HG02678 (cell line): ENCODE data around the gene CDC42EP1.
A peak's percentile ranks its signal among the peaks of the same experiment; 100 is the strongest.
"Not testable (repeated sequence)": the region's sequence is repeated elsewhere in the genome, so short reads cannot be mapped to it uniquely, and the experiment has no call there.

ENCODE experiments used
- ATAC-seq: cut with Tn5 transposase; IDR thresholded peaks from one replicate; pipeline ENCODE4 v1.9.1; 2021; ENCODE audit warnings: mild to moderate bottlenecking, moderate library complexity; ENCODE audit not compliant: unreplicated experiment

Gene CDC42EP1

DNA sequence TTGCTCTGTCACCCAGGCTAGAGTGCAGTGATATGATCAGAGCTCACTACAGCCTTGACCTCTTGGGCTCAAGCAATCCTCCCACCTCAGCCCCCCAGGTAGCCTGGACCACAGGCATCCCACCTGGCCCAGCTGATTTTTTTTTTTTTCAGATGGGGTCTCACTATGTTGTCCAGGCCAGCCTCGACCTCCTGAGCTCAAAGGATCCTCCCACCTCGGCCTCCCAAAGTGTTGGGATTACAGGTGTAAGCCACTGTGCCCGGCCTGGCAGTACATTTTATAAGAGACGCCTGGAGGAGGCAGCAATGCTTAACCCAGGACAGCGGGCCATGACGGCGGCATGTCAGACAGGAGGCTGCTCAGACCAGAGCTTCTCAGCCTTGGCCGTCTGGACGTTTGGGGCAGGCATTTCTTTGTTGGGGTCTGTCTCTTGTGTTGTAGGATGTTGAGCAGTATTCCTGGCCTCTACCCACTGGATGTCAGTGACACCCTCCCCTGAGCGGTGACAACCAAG lies 15.3 kb downstream of the CDC42EP1 start:
- no peak for ATAC-seq

DNA sequence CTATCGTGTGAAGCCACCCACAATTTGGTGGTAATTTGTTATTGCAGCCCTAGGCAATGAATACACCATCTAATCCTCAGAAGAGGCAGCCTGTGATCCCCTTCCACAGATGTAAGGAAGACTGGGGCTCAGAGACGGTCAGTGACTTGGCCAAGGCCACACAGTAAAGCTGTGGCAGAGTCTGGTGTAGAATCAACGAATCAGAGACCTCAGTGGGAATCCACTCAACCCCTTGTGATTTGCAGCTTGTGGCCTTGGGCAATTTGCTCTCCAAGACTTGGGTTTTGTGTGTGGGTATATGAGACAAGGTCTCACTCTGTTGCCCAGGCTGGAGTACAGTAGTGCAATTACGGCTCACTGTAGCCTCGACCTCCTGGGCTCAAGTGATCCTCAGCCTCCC lies 17.7 kb downstream of the CDC42EP1 start:
- no peak for ATAC-seq

- ATAC-seq, result no peak
Observed at GRCh38 chr22:37581504-37581903, 21.2 kb downstream of the CDC42EP1 start.

DNA sequence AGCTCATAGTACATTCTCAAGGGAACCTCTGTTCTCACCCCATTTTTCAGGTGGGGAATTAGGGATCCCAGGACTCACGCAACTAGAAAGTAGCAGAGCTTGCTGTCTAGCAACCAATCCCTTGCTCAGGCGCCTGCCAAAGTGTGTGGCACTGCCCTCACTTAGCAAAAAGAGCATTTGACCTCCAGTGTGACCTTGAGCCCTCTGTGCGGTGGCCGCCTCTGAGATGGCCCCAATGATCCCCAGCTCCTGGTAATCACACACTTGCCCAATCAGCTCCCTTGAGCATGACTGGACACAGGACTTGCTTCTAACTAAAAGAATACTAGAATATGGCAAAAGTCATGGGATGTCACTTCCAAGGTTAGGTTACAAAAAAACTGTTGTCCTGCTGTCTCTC lies 22.2 kb downstream of the CDC42EP1 start:
- ATAC-seq, result no peak

GRCh38 chr22:37588546-37589215 lies 28.4 kb downstream of the CDC42EP1 start:
- ATAC-seq, result no peak

DNA sequence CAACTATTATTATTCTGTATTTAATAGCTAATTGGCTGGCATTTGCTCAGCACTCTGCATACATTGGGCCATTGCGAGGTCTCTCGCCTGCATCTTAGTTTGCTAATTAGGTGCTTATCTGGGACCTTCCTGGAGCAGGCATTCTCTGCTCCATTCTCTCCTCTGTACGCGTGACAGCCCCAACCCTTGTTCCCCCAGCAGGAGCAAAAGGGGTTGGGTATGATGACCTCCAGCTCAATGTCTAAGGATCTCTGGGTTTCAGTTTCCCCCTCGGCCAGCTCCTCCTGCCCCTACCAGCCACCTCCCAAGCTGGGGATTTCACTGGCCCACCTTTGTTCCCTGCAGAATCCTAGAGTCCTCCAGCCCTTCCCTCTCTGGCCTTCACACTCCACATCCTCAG lies 29.4 kb downstream of the CDC42EP1 start:
- no peak for ATAC-seq

DNA sequence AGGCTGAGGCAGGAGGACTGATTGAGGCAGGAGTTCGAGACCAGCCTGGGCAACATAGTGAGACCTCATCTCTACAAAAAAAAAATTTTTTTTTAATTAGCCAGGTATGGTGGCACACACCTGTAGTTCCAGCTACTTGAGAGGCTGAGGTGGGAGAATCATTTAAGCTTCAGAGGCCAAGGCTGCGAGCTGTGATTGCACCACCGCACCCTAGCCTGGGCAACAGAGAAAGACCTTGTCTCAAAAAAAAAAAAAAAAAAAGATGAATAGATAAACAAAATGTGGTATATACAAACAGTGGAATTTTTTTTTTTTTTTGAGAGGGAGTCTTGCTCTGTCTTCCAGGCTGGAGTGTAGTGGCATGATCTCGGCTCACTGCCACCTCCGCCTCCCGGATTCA lies 30.8 kb downstream of the CDC42EP1 start:
- not testable (repeated sequence) for ATAC-seq

- no peak for ATAC-seq
Observed at GRCh38 chr22:37591823-37592404, 31.6 kb downstream of the CDC42EP1 start.

- no peak for ATAC-seq
Observed at GRCh38 chr22:37594237-37594636, 34.0 kb downstream of the CDC42EP1 start.

GRCh38 chr22:37599153-37599552 lies 38.9 kb downstream of the CDC42EP1 start:
- ATAC-seq, result no peak

DNA sequence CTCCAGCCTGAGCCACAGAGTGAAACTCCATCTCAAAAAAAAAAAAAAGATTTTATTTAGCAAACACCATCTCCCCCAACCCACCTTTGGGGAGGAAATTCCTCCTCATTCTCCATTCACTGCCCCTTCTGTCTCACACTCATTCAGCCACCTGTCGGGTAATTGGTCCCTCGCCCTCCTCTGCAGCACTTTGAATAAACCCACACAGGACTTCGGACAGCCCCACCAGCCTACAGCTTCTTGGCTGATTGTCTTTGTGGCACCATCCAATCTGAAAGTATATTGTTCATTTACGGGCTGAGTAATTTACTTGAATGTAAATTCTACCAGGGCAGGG lies 40.9 kb downstream of the CDC42EP1 start:
- no peak for ATAC-seq

DNA sequence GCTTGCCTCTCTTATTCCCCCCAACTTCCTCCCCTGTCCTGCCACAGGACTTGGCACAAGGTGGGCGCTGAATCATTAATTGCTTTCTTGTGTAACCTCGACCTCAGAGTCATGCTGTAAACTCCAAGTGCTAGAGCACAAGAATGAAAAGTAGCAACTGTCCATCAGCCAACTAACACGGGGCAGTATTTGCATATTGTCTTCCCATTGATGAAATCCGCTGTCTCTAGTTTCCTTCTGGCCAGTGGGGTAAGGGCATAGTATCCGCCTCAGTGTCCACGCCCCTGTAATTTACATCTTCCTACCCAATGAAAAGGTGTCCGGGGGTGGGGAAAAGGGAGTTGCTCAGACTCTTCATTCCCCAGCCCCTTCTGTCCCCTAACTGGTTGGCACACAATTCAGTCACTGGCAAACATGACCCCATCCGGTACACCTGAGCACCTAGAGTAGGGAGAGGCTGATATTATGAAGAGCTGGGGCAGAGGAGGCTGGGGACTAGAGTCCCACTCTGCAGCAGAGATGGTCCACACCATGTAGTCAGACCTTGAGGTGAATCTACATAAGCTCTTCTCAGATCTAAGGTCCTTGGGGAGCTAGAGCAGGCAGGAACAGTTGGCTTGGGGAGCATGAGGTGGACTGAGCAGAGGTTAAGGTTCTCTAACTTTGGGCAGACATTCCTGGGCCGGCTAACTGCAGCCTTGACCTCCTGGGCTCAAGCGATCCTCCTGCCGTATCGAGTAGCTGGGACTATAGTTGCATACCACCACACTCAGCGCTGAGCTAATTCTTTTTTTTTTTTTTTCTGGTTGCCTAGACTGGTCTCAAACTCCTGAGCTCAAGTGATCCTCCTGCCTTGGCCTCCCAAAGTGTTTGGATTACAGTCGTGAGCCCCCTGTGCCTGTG lies 41.5 kb downstream of the CDC42EP1 start:
- ATAC-seq, result no peak

DNA sequence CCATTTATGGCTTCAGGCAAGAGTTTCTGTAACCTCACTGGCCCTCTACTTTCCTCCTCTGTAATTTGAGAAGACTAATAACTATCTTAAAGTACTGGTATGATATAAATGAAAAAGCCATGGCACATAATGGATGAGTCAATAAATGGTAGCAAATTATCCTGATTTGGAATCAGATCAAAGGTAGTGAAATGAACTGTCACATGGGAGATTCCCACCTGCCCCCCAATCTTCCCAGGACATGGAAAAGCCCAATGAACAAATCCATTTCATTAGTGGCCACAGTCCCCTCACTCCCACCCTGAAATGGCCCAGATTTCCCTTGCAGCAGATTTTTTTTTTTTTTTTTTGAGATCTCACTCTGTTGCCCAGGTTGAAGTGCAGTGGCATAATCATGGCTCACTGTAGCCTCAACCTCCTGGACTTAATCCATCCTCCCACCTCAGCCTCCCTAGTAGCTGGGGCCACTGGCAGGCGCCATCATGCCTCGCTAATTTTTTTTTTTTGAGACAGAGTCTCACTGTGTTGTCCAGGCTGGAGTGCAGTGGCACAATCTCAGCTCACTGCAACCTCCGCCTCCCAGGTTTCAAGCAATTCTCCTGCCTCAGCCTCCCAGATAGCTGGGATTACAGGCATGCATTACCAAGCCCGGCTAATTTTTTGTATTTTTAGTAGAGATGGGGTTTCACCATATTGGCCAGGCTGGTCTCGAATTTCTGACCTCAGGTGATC lies 42.4 kb downstream of the CDC42EP1 start:
- not testable (repeated sequence) for ATAC-seq

DNA sequence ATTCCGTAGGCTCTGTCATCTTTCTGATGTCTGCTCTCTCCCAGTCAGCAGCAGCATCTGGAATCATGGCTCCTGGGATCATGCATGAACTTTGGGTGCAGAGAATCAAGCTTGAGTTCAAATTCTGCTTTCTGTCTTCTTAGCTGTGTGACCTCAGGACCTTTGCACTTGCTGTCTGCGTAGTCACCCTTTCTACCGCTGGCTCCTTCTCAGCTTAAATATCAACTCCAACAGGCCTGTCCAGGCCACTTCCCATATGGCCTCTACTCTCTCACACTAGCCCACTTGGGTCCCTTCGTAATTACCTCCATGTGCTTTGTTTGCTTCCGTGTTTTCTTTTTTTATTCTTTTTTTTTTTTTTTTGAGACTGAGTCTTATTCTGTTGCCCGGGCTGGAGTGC lies 43.8 kb downstream of the CDC42EP1 start:
- no peak for ATAC-seq

DNA sequence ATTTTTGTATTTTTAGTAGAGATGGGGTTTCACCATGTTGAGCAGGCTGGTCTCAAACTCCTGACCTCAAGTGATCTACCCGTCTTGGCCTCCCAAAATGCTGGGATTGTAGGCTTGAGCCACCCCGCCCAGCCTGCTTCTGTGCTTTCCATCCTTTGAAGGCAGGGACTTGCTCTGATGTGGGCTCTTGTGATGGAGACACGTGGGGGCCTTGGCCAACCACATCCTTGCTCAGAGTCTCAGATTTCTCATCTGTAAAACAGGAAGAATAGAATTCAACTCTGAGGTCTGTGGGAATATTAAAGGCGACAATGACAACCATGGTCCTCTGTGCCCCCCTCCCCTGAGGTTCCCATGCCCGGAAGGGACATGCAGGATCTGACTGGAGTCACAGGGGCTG lies 44.6 kb downstream of the CDC42EP1 start:
- no peak for ATAC-seq

DNA sequence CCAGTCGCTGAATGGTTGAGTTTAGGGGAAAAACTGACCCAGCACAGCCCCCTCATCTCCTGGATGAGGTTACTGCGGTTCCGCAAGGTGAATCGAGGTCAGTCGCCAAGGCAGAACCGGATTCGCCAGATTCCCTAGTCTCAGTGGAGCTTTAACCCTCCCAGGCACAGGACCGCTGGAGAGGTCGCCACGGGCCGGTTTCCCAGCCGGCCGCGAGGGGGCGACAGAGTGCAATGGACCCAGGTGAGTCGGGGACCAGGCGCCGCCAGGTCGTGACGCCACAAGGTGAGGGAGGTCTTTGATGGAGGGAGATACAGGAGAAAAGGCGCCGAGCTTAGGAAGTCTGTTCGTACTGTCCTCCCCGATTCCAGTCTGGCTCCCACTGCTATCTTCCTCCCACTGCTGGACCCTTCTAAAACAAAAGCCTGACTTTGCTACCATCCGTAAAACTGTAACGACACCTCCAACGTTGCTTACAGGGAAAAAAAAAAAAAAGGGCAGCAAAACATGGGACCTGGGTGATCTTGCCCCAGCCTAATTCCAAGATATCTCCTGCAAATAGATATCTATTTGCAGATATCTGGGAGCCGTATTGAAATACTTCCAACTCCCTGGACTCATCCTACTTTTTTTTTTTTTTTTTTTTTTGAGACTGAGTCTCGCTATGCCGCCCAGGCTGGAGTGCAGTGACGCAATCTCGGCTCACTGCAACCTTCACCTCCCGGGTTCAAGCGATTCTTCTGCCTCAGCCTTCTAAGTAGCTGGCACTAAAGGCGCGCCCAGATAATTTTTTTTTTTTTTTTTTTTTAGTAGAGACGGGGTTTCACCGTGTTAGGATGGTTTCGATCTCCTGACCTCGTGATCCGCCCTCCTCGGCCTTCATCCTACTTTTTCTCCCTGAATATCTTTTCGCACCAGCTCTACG lies 47.0 kb downstream of the CDC42EP1 start:
- no peak for ATAC-seq

DNA sequence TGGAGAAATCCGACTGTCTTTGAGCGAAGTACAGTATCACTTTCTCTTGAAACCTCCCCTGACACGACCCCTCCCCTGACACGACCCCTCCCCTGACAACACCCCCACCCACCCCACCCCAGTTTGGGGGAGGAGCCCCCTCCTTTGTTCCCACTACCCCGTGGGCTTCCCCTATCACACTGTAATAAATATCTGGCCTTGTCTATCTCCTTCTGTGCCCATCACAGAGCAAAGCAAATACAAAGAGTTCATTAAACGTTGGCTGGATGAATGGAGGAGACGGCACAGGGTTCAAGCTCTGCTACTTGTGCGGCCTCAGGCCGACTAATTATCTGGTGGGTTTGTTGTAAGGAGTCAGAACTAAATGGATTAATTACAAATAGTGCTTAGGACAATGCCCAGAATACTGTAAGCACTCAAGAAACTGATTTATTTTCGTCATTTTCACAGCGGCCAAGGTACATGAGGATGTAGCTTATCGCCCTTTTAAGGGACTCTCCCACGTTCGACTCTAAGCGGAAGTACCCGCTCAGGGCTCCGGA lies 47.7 kb downstream of the CDC42EP1 start:
- no peak for ATAC-seq

GRCh38 chr22:37608477-37609239 lies 48.4 kb downstream of the CDC42EP1 start, which contains the start of gene GGA1:
TSS of gene GGA1 (plus strand) at chr22:37608834. CDS start at chr22:37608861, 27 bp downstream.
- peak; percentile 82 for ATAC-seq
